Mesenchymal stem cell (in vitro differentiated cells and primary cell): ENCODE measurements around the gene ZNF594.
"Not testable (repeated sequence)": the region's sequence is repeated elsewhere in the genome, so short reads cannot be mapped to it uniquely, and the experiment has no call there.

Experiments
- DNase-seq: peaks from one replicate; pipeline ENCODE4 v3.0.0-alpha.2; 2013
- H2AFZ ChIP-seq: one replicate; pipeline ENCODE4 v1.6.1; 2013; ENCODE audit warnings: low read depth, mild to moderate bottlenecking, control low read depth, inconsistent platforms, low read length, moderate library complexity
- H2AK5ac ChIP-seq: 2 replicates; pipeline ENCODE4 v1.6.1; 2013; ENCODE audit warnings: low read length, moderate library complexity, mild to moderate bottlenecking, inconsistent platforms; ENCODE audit not compliant: severe bottlenecking
- H2BK120ac ChIP-seq: one replicate; pipeline ENCODE4 v1.6.1; 2013; ENCODE audit warnings: low read depth, mild to moderate bottlenecking, inconsistent platforms, low read length, moderate library complexity
- H2BK12ac ChIP-seq, 2 experiments: one replicate each; pipeline ENCODE4 v1.6.1; 2013; ENCODE audit warnings: inconsistent platforms in 2 of 2, low read length in 2 of 2, mild to moderate bottlenecking in 2 of 2, moderate library complexity in 2 of 2, control low read depth in 1 of 2
- H2BK15ac ChIP-seq: one replicate; pipeline ENCODE4 v1.6.1; 2013; ENCODE audit warnings: mild to moderate bottlenecking, low read depth, inconsistent platforms; ENCODE audit not compliant: poor library complexity, severe bottlenecking
- H2BK5ac ChIP-seq: 2 replicates; pipeline ENCODE4 v1.6.1; 2013; ENCODE audit warnings: low read depth, mild to moderate bottlenecking, low read length, control low read depth, inconsistent platforms; ENCODE audit not compliant: poor library complexity, severe bottlenecking
- H3K14ac ChIP-seq, 2 experiments: one replicate each; pipeline ENCODE4 v1.6.1; 2013; ENCODE audit warnings: inconsistent platforms in 2 of 2, low read length in 2 of 2, control low read depth in 1 of 2, mild to moderate bottlenecking in 1 of 2, moderate library complexity in 1 of 2
- H3K18ac ChIP-seq, 2 experiments: one replicate each; pipeline ENCODE4 v1.6.1; 2013; ENCODE audit warnings: inconsistent platforms in 2 of 2, low read length in 2 of 2, control low read depth in 1 of 2, low read depth in 1 of 2, mild to moderate bottlenecking in 1 of 2
- H3K23ac ChIP-seq, 2 experiments: one replicate each; pipeline ENCODE4 v1.6.1; 2013; ENCODE audit warnings: inconsistent platforms in 2 of 2, low read length in 2 of 2, mild to moderate bottlenecking in 2 of 2, moderate library complexity in 2 of 2, control low read depth in 1 of 2
- H3K27ac ChIP-seq: 2 replicates; pipeline ENCODE4 v1.5.1; 2013; ENCODE audit warnings: mild to moderate bottlenecking, moderate library complexity, low read length, control low read depth, inconsistent platforms; ENCODE audit not compliant: poor library complexity, severe bottlenecking
- H3K27me3 ChIP-seq, 2 experiments: 2 replicates each; pipeline versions ENCODE4 v1.6.1 to v1.7.0; 2013; ENCODE audit warnings: low read length in 2 of 2, mild to moderate bottlenecking in 2 of 2, moderate library complexity in 2 of 2, control low read depth in 1 of 2, inconsistent platforms in 1 of 2; ENCODE audit not compliant: control insufficient read depth in 1 of 2, insufficient read depth in 1 of 2
- H3K36me3 ChIP-seq, 2 experiments: 2 replicates each; pipeline versions ENCODE4 v1.6.1 to v1.7.0; 2013; ENCODE audit warnings: low read length in 2 of 2, control low read depth in 1 of 2, inconsistent platforms in 1 of 2, low read depth in 1 of 2, mild to moderate bottlenecking in 1 of 2; ENCODE audit not compliant: insufficient read depth in 2 of 2, control insufficient read depth in 1 of 2
- H3K4ac ChIP-seq, 2 experiments: one replicate each; pipeline ENCODE4 v1.6.1; 2013; ENCODE audit warnings: inconsistent platforms in 2 of 2, low read length in 2 of 2, mild to moderate bottlenecking in 2 of 2, moderate library complexity in 2 of 2, control low read depth in 1 of 2, low read depth in 1 of 2
- H3K4me1 ChIP-seq: 2 replicates; pipeline ENCODE4 v1.6.1; 2013; ENCODE audit warnings: low read depth, low read length, control low read depth; ENCODE audit not compliant: control insufficient read depth, insufficient read depth
- H3K4me2 ChIP-seq: 2 replicates; pipeline ENCODE4 v1.6.1; 2013; ENCODE audit warnings: low read length, mild to moderate bottlenecking, inconsistent platforms; ENCODE audit not compliant: poor library complexity, severe bottlenecking
- H3K4me3 ChIP-seq, 2 experiments: 2 replicates each; pipeline versions ENCODE4 v1.5.1 to v1.7.0; 2013; ENCODE audit warnings: low read length in 2 of 2, mild to moderate bottlenecking in 2 of 2, control low read depth in 1 of 2, low read depth in 1 of 2; ENCODE audit not compliant: insufficient read depth in 1 of 2
- H3K79me1 ChIP-seq: replicated peaks from 2 replicates; pipeline ENCODE4 v1.6.1; 2013; ENCODE audit warnings: mild to moderate bottlenecking, control low read depth, low read length, inconsistent platforms; ENCODE audit not compliant: poor library complexity, severe bottlenecking
- H3K9ac ChIP-seq: 2 replicates; pipeline ENCODE4 v1.7.0; 2013; ENCODE audit warnings: mild to moderate bottlenecking, low read length, moderate library complexity
- H3K9me3 ChIP-seq: 2 replicates; pipeline ENCODE4 v1.7.0; 2013; ENCODE audit warnings: mild to moderate bottlenecking, low read length; ENCODE audit not compliant: control insufficient read depth
- H4K8ac ChIP-seq: one replicate; pipeline ENCODE4 v1.6.1; 2013; ENCODE audit warnings: inconsistent platforms, mild to moderate bottlenecking, low read length, moderate library complexity
- H4K91ac ChIP-seq: one replicate; pipeline ENCODE4 v1.6.1; 2013; ENCODE audit warnings: mild to moderate bottlenecking, low read length, inconsistent platforms
- WGBS: methylation state at CpG from one replicate; pipeline ENCODE4 v1.1.7; 2013; ENCODE audit warnings: mixed read lengths; 5-methylcytosine and 5-hydroxymethylcytosine counted together

ZNF594 gene

GRCh38 chr17:5133961-5134360 lies 57.7 kb downstream of the ZNF594 start:
- not testable (repeated sequence) for H3K9me3 ChIP-seq, H2BK5ac ChIP-seq, H3K27ac ChIP-seq, H3K23ac ChIP-seq, H2BK15ac ChIP-seq, H2BK120ac ChIP-seq, H3K4me1 ChIP-seq, H2BK12ac ChIP-seq, H3K4me2 ChIP-seq, H3K79me1 ChIP-seq, H3K36me3 ChIP-seq, H3K18ac ChIP-seq, H4K8ac ChIP-seq, H3K4me3 ChIP-seq, H4K91ac ChIP-seq, H3K4ac ChIP-seq, H2AK5ac ChIP-seq, H3K14ac ChIP-seq, H3K9ac ChIP-seq, H2AFZ ChIP-seq, DNase-seq
- peaks cover 3 to 13% of the 10 kb centered on the region in 2 experiments for H3K27me3 ChIP-seq
- 88% methylated on average over 8 of the region's 8 CpGs for whole genome bisulfite sequencing

GRCh38 chr17:5133311-5133710 lies 58.4 kb downstream of the ZNF594 start:
- Histone ChIP-seq H3K27ac (no peak overlapping the region), H2BK5ac (no peak overlapping the region), H3K9me3 (no peaks in the 10 kb centered on the region), H2BK120ac (no peak overlapping the region), H2BK15ac (no peak overlapping the region), H3K4me1 (no peaks in the 10 kb centered on the region), H3K36me3 (no peaks in the 10 kb centered on the region), H3K27me3 (peaks cover 3 to 13% of the 10 kb centered on the region in 2 experiments), H4K8ac (no peak overlapping the region), H3K23ac (no peak overlapping the region), H2BK12ac (no peak overlapping the region), H3K14ac (no peak overlapping the region), H3K4me3 (no peak overlapping the region), H2AFZ (no peak overlapping the region), H3K4ac (no peak overlapping the region), H4K91ac (no peak overlapping the region), H3K18ac (no peak overlapping the region), H3K4me2 (no peak overlapping the region), H3K79me1 (no peaks in the 10 kb centered on the region), H2AK5ac (no peak overlapping the region), H3K9ac (no peak overlapping the region)
- no peak for DNase-seq
- 92% methylated on average over 8 of the region's 8 CpGs for WGBS

- not testable (repeated sequence) for DNase-seq, H2BK5ac ChIP-seq, H3K9ac ChIP-seq, H3K36me3 ChIP-seq, H2AFZ ChIP-seq, H3K4me1 ChIP-seq, H2BK120ac ChIP-seq, H3K27ac ChIP-seq, H3K79me1 ChIP-seq, H3K9me3 ChIP-seq, H4K91ac ChIP-seq, H2BK12ac ChIP-seq, H3K18ac ChIP-seq, H3K4ac ChIP-seq, H3K4me2 ChIP-seq, H3K23ac ChIP-seq, H4K8ac ChIP-seq, H2AK5ac ChIP-seq, H3K4me3 ChIP-seq, H2BK15ac ChIP-seq, H3K14ac ChIP-seq
- WGBS: 93% methylated on average over 15 of the region's 15 CpGs
- peaks cover 3 to 16% of the 10 kb centered on the region in 2 experiments for H3K27me3 ChIP-seq
Measured at GRCh38 chr17:5132503-5133225, 59.0 kb downstream of the ZNF594 start.

GRCh38 chr17:5131799-5132502 lies 59.7 kb downstream of the ZNF594 start:
- not testable (repeated sequence) for H2BK15ac ChIP-seq, H2AFZ ChIP-seq, H2BK12ac ChIP-seq, H3K23ac ChIP-seq, H3K9ac ChIP-seq, H3K4me1 ChIP-seq, H3K36me3 ChIP-seq, H3K9me3 ChIP-seq, H2AK5ac ChIP-seq, DNase-seq, H3K27ac ChIP-seq, H3K18ac ChIP-seq, H3K14ac ChIP-seq, H4K91ac ChIP-seq, H3K4me3 ChIP-seq, H3K79me1 ChIP-seq, H2BK5ac ChIP-seq, H3K4me2 ChIP-seq, H4K8ac ChIP-seq, H2BK120ac ChIP-seq, H3K4ac ChIP-seq
- WGBS: 87% methylated on average over 16 of the region's 16 CpGs
- H3K27me3 ChIP-seq: peaks cover 3 to 19% of the 10 kb centered on the region in 2 experiments
